ENCODE measurements around the gene LRRC28.
A peak's percentile ranks its signal among the peaks of the same experiment; 100 is the strongest.

LRRC28 gene

DNA sequence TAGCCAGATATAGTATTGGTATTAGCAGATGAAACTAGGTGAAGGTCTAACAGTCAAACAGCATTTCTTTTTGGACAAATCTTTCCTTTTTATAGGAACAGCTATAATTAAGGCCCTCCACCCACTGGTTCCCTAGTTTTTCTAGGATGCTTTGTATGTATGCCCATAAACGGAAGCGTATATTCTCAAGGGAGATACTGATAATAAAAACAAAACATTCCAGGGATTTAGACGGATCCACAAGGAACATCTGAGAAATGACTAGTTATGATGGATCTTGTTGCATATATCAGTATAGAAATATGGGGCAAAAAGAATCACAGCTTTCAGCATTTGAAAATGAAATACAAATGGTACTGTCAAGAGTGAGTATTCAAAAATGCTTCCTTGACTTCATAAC, 22.5 kb downstream of the LRRC28 start:
- POLR2A ChIA-PET, result no interaction called here
- Histone ChIP-seq H3K4me1 (ENCODE audit: control insufficient read depth, insufficient read depth, low read length) (peaks cover 6% of the 10 kb centered on the region; the same call in 1 of the 2 replicates), H3K36me3 (ENCODE audit: control insufficient read depth in 2 of 2, insufficient read depth in 1 of 2, low read length in 2 of 2) (no peaks in the 10 kb centered on the region), H3K27ac (ENCODE audit: extremely low read depth, low read depth, low read length) (no peak overlapping the region), H3K4me3 (ENCODE audit: low read depth, low read length) (no peak overlapping the region), H3K9me3 (ENCODE audit: control insufficient read depth, insufficient read depth, low read depth, low read length) (no peaks in the 10 kb centered on the region)
- TF ChIP-seq ZNF214 (tag by site-specific recombination; IDR thresholded peaks at IDR 0.05; ENCODE audit: borderline replicate concordance) (no peak), IKZF3 (tag by site-specific recombination; IDR thresholded peaks at IDR 0.05) (0 out of 2 replicates have a peak, but pooled peaks have one; percentile 47), FEZF1 (tag by site-specific recombination; IDR thresholded peaks at IDR 0.05) (no peak), SETDB1 (IDR thresholded peaks at IDR 0.05; ENCODE audit: insufficient read length, low read length) (no peak), WT1 (tag by site-specific recombination; IDR thresholded peaks at IDR 0.05) (no peak), ZNF548 (tag by site-specific recombination; IDR thresholded peaks at IDR 0.05) (no peak), ZNF175 (tag by site-specific recombination; IDR thresholded peaks at IDR 0.05) (no peak)
- CTCF ChIA-PET, result interaction anchor here (0.7 to 6.6 kb wide), 26 partner anchors 9 to 1185 kb away, joined by 3 to 142 read pairs (median 7); partner anchors contain the start of genes LRRC28 and LYSMD4

DNA sequence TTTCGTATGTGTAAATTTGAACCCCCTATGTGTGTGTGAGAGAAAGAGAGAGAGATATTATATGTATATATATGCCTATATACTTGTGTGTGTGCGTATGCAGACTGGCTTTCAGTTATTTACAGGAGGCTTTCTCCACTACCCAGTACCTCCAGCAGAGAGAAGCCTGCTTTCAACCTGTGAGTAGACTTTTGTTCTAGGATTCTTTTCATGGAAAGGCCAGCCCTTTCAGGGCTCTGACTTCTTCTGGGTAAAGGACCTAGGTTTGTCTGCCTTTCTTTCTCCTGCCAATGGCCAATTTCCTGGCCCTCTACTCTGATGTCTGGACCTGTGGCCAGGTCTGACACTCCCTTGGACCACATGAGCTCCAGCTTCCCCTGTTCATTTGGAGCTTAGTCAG, 23.8 kb downstream of the LRRC28 start:
- ChIA-PET POLR2A (interaction anchor here (0.5 to 1.6 kb wide), 2 partner anchors 24 to 330 kb away, joined by 3 to 4 read pairs; partner anchors contain the start of gene LRRC28), CTCF (interaction anchor here (0.5 to 6.6 kb wide), 8 partner anchors 12 to 627 kb away, joined by 3 to 142 read pairs (median 3); no protein-coding TSS in a partner anchor)
- no peaks in the 10 kb centered on the region for H3K36me3 ChIP-seq (ENCODE audit: control insufficient read depth in 2 of 2, insufficient read depth in 1 of 2, low read length in 2 of 2)
- H3K27ac ChIP-seq (ENCODE audit: extremely low read depth, low read depth, low read length), result no peak overlapping the region
- peaks cover 6% of the 10 kb centered on the region; the same call in 1 of the 2 replicates for H3K4me1 ChIP-seq (ENCODE audit: control insufficient read depth, insufficient read depth, low read length)
- TF ChIP-seq ZNF549 (tag by site-specific recombination; IDR thresholded peaks at IDR 0.05), result peak; percentile 80
- no peak for TF ChIP-seq GFI1B (tag by site-specific recombination; IDR thresholded peaks at IDR 0.05)
- no peaks in the 10 kb centered on the region for H3K9me3 ChIP-seq (ENCODE audit: control insufficient read depth, insufficient read depth, low read depth, low read length)
- H3K4me3 ChIP-seq (ENCODE audit: low read depth, low read length), result no peak overlapping the region

DNA sequence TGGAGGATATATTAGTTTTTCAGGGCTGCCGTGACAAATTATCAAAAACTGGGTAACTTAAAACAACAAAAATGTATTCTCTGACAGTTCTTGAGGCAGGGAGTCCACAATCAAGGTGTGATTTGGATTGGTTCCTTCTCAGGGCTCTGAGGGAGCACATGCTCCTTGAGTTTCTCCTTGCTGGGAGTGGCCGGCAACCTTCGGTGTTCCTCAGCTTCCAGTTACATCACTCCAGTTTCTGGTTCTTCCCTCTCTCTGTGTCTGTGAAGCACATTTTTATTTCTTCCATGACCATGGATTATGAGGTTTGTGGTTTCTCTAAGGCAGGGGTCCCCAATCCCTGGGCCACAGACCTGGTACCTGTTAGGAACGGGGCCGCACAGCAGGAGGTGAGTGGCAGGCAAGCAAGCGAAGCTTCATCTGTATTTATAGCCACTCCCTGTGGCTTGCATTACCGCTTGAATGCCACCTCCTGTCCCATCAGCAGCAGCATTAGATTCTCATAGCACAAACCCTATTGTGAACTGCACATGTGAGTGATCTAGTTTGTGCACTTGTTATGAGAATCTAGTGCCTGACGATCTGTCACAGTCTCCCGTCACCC, 24.3 kb downstream of the LRRC28 start:
- Histone ChIP-seq H3K4me1 (ENCODE audit: control insufficient read depth, insufficient read depth, low read length) (peaks cover 6% of the 10 kb centered on the region; the same call in 1 of the 2 replicates), H3K36me3 (ENCODE audit: control insufficient read depth in 2 of 2, insufficient read depth in 1 of 2, low read length in 2 of 2) (no peaks in the 10 kb centered on the region), H3K27ac (ENCODE audit: extremely low read depth, low read depth, low read length) (no peak overlapping the region), H3K4me3 (ENCODE audit: low read depth, low read length) (no peak overlapping the region), H3K9me3 (ENCODE audit: control insufficient read depth, insufficient read depth, low read depth, low read length) (no peaks in the 10 kb centered on the region)
- ChIA-PET CTCF (interaction anchor here (0.6 to 6.6 kb wide), 7 partner anchors 12 to 497 kb away, joined by 3 to 142 read pairs (median 3); no protein-coding TSS in a partner anchor), POLR2A (interaction anchor here (1.6 kb wide), 1 partner anchor 25 kb away, joined by 3 read pairs; the partner anchor contains the start of gene LRRC28)
- TF ChIP-seq HOXA7 (CRISPR knock-in tag; IDR thresholded peaks at IDR 0.05; ENCODE audit: borderline replicate concordance) (no peak), ZBTB17 (tag by site-specific recombination; IDR thresholded peaks at IDR 0.05) (peak; percentile 76), GLIS1 (tag by site-specific recombination; IDR thresholded peaks at IDR 0.05) (peak; percentile 31; the same call in 1 of the 2 replicates), KLF9 (tag by site-specific recombination; IDR thresholded peaks at IDR 0.05; ENCODE audit: low read depth) (no peak), ZNF335 (tag by site-specific recombination; conservative IDR thresholded peaks at IDR 0.05) (peak; percentile 20; the same call in 1 of the 2 replicates), BCL11B (tag by site-specific recombination; IDR thresholded peaks at IDR 0.05; ENCODE audit: low read depth) (no peak), ZNF555 (tag by site-specific recombination; conservative IDR thresholded peaks at IDR 0.05) (no peak), ZBTB1 (tag by site-specific recombination; IDR thresholded peaks at IDR 0.05) (no peak), ZSCAN30 (tag by site-specific recombination; IDR thresholded peaks at IDR 0.05) (no peak), ZNF571 (tag by site-specific recombination; IDR thresholded peaks at IDR 0.05) (no peak), ZNF843 (tag by site-specific recombination; IDR thresholded peaks at IDR 0.05) (no peak)
- TF ChIP-seq, protein P1, sequence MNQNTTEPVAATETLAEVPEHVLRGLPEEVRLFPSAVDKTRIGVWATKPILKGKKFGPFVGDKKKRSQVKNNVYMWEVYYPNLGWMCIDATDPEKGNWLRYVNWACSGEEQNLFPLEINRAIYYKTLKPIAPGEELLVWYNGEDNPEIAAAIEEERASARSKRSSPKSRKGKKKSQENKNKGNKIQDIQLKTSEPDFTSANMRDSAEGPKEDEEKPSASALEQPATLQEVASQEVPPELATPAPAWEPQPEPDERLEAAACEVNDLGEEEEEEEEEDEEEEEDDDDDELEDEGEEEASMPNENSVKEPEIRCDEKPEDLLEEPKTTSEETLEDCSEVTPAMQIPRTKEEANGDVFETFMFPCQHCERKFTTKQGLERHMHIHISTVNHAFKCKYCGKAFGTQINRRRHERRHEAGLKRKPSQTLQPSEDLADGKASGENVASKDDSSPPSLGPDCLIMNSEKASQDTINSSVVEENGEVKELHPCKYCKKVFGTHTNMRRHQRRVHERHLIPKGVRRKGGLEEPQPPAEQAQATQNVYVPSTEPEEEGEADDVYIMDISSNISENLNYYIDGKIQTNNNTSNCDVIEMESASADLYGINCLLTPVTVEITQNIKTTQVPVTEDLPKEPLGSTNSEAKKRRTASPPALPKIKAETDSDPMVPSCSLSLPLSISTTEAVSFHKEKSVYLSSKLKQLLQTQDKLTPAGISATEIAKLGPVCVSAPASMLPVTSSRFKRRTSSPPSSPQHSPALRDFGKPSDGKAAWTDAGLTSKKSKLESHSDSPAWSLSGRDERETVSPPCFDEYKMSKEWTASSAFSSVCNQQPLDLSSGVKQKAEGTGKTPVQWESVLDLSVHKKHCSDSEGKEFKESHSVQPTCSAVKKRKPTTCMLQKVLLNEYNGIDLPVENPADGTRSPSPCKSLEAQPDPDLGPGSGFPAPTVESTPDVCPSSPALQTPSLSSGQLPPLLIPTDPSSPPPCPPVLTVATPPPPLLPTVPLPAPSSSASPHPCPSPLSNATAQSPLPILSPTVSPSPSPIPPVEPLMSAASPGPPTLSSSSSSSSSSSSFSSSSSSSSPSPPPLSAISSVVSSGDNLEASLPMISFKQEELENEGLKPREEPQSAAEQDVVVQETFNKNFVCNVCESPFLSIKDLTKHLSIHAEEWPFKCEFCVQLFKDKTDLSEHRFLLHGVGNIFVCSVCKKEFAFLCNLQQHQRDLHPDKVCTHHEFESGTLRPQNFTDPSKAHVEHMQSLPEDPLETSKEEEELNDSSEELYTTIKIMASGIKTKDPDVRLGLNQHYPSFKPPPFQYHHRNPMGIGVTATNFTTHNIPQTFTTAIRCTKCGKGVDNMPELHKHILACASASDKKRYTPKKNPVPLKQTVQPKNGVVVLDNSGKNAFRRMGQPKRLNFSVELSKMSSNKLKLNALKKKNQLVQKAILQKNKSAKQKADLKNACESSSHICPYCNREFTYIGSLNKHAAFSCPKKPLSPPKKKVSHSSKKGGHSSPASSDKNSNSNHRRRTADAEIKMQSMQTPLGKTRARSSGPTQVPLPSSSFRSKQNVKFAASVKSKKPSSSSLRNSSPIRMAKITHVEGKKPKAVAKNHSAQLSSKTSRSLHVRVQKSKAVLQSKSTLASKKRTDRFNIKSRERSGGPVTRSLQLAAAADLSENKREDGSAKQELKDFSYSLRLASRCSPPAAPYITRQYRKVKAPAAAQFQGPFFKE (tag by site-specific recombination; IDR thresholded peaks at IDR 0.05; ENCODE audit: borderline replicate concordance), result no peak
- TF ChIP-seq, protein P2, sequence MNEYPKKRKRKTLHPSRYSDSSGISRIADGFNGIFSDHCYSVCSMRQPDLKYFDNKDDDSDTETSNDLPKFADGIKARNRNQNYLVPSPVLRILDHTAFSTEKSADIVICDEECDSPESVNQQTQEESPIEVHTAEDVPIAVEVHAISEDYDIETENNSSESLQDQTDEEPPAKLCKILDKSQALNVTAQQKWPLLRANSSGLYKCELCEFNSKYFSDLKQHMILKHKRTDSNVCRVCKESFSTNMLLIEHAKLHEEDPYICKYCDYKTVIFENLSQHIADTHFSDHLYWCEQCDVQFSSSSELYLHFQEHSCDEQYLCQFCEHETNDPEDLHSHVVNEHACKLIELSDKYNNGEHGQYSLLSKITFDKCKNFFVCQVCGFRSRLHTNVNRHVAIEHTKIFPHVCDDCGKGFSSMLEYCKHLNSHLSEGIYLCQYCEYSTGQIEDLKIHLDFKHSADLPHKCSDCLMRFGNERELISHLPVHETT (tag by site-specific recombination; IDR thresholded peaks at IDR 0.05), result no peak
- TF ChIP-seq, protein P3, sequence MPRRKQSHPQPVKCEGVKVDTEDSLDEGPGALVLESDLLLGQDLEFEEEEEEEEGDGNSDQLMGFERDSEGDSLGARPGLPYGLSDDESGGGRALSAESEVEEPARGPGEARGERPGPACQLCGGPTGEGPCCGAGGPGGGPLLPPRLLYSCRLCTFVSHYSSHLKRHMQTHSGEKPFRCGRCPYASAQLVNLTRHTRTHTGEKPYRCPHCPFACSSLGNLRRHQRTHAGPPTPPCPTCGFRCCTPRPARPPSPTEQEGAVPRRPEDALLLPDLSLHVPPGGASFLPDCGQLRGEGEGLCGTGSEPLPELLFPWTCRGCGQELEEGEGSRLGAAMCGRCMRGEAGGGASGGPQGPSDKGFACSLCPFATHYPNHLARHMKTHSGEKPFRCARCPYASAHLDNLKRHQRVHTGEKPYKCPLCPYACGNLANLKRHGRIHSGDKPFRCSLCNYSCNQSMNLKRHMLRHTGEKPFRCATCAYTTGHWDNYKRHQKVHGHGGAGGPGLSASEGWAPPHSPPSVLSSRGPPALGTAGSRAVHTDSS (tag by site-specific recombination; IDR thresholded peaks at IDR 0.05), result no peak
